ENCODE measurements around the gene PLAA.

PLAA gene

DNA sequence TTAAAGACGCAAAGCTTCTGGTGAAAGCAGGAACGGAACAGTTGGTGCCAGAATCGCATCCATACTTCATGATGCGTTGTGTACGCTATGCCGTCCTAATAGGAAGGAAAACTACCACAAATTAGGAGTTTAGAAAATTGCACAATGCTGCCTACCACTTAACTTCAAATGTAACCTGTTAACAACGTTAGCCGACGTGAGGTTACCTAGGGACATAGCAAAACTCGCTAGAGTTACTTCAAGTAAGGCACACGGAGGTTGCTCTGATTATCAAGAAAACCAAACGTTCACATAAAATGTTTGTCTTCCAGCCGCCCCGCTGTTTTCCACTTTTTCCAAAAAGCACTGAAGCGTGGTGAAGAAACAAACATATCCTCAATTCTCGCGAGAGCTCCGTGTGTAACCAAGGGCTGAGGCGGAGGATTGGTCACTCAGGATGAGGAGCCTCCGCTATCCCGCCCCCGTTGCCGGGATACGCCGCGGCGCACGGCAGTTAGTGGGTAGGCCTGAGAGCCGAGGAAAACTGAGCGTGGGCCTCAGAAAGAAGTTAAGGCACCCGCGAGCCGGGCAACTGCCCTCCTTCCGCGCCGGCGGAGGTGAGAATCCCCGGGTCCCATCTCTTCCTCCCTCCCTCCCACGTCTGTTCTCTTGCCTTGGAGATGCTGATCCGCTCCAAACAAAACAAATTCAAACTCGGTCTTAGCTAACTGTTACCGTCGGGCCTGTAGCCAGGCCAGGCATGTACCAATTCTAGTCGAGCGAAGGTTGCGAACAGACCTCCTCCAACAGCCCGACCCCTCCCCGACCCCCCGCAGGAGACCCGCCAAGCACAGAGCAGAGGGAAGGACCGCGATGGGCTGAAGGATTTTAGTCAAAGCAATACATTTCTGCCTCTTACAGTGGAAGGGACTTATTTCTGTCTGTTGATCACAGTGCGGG, 9.1 kb upstream of the PLAA start, which contains the start of gene IFT74:
Gene IFT74, plus strand, starts transcription at position 492 of the 939 bp plus-strand sequence. CDS start 5,556 bp downstream, outside the sequence.
- no peak for TF ChIP-seq SIN3A (IDR thresholded peaks at IDR 0.05; ENCODE audit: borderline replicate concordance, insufficient read depth, low read length)
- TF ChIP-seq POLR2AphosphoS5 (IDR thresholded peaks at IDR 0.05; ENCODE audit: low read depth, low read length): peak; percentile 54

DNA sequence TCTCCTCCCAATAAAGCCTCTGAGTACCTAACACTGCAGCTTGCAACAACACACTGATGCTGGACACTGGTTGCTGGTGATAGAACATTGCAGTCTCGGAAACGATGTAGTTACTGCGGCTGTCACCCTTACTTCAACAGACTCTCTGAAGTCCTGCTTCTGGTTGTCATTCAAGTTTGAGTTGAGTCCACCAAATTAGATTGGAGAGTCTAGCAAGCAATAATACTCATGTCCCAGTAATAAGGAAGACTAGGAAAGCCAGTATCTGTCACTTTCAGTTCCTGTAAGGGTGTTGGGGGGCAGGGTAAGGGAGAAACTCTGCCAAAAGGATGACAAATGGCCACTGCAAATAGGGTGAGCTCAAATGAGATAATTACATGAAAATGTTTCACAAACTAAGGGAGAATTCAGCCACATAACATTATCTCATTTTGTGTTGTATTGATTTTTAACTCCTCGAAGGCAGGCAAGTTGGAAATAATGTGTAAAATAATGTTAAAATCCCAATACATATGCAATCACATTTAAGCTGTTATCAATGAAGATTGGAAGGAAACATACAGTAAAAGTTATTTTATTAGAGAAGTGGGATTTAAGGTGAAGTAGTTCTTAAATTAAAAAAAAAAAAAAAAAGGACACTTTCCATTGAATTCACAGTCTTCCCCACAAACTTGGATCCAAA, 8.3 kb upstream of the PLAA start:
- TF ChIP-seq TAF1 (IDR thresholded peaks at IDR 0.05; ENCODE audit: borderline replicate concordance, insufficient read depth, low read length) (no peak), POLR2AphosphoS5 (IDR thresholded peaks at IDR 0.05; ENCODE audit: low read depth, low read length) (no peak), SIN3A (IDR thresholded peaks at IDR 0.05; ENCODE audit: borderline replicate concordance, insufficient read depth, low read length) (no peak), FOXP2 (optimal IDR thresholded peaks at IDR 0.05; ENCODE audit: borderline replicate concordance, extremely low read depth, extremely low read length, insufficient read depth) (no peak)
- TF ChIP-seq, protein P1, sequence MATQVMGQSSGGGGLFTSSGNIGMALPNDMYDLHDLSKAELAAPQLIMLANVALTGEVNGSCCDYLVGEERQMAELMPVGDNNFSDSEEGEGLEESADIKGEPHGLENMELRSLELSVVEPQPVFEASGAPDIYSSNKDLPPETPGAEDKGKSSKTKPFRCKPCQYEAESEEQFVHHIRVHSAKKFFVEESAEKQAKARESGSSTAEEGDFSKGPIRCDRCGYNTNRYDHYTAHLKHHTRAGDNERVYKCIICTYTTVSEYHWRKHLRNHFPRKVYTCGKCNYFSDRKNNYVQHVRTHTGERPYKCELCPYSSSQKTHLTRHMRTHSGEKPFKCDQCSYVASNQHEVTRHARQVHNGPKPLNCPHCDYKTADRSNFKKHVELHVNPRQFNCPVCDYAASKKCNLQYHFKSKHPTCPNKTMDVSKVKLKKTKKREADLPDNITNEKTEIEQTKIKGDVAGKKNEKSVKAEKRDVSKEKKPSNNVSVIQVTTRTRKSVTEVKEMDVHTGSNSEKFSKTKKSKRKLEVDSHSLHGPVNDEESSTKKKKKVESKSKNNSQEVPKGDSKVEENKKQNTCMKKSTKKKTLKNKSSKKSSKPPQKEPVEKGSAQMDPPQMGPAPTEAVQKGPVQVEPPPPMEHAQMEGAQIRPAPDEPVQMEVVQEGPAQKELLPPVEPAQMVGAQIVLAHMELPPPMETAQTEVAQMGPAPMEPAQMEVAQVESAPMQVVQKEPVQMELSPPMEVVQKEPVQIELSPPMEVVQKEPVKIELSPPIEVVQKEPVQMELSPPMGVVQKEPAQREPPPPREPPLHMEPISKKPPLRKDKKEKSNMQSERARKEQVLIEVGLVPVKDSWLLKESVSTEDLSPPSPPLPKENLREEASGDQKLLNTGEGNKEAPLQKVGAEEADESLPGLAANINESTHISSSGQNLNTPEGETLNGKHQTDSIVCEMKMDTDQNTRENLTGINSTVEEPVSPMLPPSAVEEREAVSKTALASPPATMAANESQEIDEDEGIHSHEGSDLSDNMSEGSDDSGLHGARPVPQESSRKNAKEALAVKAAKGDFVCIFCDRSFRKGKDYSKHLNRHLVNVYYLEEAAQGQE (IDR thresholded peaks at IDR 0.05; ENCODE audit: insufficient read depth in 1 of 2, low read depth in 2 of 2, low read length in 2 of 2): no peak

DNA sequence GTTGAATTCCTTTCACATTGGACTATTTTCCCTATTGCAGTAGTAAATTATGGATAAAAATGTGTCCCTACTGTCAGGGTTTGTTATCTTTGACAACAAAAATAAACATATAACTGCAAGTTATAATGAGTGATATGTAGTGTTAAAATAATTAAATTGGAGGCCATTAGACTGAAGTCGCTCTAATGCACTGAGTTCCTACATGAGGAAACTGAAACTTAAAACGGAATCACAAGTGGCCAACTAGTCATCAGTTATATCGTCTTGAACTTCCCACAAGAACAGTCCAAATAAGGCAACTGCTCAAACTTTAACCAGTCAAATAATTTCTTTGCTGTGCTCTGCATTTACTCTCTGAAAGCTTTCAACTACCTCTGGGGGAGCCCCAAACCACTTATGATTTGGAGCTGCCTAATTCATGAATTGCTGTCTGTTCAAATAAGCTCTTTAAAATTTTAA, 7.0 kb upstream of the PLAA start:
- TF ChIP-seq, protein P1 (IDR thresholded peaks at IDR 0.05; ENCODE audit: insufficient read depth in 1 of 2, low read depth in 2 of 2, low read length in 2 of 2): no peak
- TF ChIP-seq POLR2AphosphoS5 (IDR thresholded peaks at IDR 0.05; ENCODE audit: low read depth, low read length): no peak
- TF ChIP-seq FOXP2 (optimal IDR thresholded peaks at IDR 0.05; ENCODE audit: borderline replicate concordance, extremely low read depth, extremely low read length, insufficient read depth): no peak
- no peak for TF ChIP-seq TAF1 (IDR thresholded peaks at IDR 0.05; ENCODE audit: borderline replicate concordance, insufficient read depth, low read length)
- no peak for TF ChIP-seq SIN3A (IDR thresholded peaks at IDR 0.05; ENCODE audit: borderline replicate concordance, insufficient read depth, low read length)

DNA sequence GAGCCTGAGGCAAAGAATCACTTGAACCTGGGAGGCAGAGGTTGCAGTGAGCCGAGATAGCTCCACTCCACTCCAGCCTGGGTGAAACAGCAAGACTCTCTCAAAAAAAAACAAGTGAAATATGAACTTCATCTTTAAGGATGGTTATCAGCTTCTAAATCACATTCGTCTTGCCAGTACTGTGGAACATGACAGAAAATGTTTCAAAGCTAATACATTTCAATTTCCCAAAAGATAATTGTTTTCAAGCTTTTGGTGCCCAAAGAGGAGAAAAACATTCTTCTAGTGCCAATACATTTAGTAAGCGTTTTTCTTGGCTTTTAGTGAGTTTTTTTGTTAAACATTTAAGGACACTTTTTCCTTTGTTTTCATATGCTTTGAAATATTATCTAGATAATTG, 4.8 kb upstream of the PLAA start:
- TF ChIP-seq POLR2AphosphoS5 (IDR thresholded peaks at IDR 0.05; ENCODE audit: low read depth, low read length): no peak
- no peak for TF ChIP-seq FOXP2 (optimal IDR thresholded peaks at IDR 0.05; ENCODE audit: borderline replicate concordance, extremely low read depth, extremely low read length, insufficient read depth)
- TF ChIP-seq, protein P1 (IDR thresholded peaks at IDR 0.05; ENCODE audit: insufficient read depth in 1 of 2, low read depth in 2 of 2, low read length in 2 of 2): no peak

DNA sequence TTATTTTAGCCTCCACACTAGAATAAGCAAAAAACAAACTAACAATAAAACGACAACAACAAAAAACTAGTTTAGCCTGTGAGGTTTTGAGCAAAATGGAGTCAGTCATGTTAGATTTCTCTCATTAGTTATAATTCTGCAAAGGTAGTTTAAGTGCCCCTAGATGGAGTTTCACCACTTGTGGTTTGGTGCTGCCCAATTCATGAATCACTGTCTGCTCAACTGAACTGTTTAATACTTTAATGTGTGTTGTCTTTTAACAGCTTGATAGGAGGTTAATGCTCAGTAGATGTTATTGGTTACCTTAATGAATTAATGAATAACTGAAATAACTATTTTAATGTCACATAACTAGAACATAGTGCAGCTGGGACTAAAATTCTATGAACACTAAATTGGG, 3.5 kb upstream of the PLAA start:
- no peak for TF ChIP-seq SIN3A (IDR thresholded peaks at IDR 0.05; ENCODE audit: borderline replicate concordance, insufficient read depth, low read length)

DNA sequence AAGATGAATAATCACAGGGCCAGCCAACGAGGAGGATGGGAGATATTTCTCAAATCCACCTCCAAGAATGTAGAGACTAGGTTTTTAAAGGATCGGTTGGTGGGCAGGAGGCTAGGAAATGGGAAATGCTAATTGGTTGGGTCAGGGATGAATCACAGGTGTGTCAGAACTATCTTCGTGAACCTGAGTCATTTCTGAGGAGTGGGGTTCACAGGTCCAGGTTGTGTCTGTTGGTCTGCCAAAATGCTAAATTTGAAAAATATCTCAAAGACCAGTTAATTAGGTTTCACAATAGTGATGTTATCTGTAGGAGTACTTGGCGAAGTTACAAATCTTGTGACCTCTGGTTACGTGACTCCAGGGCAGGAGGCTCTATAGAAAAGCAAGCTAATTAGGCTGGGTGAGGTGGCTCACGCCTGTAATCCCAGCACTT, 2.6 kb upstream of the PLAA start:
- TF ChIP-seq SIN3A (IDR thresholded peaks at IDR 0.05; ENCODE audit: borderline replicate concordance, insufficient read depth, low read length) (no peak), POLR2AphosphoS5 (IDR thresholded peaks at IDR 0.05; ENCODE audit: low read depth, low read length) (no peak), TAF1 (IDR thresholded peaks at IDR 0.05; ENCODE audit: borderline replicate concordance, insufficient read depth, low read length) (no peak), FOXP2 (optimal IDR thresholded peaks at IDR 0.05; ENCODE audit: borderline replicate concordance, extremely low read depth, extremely low read length, insufficient read depth) (no peak)
- TF ChIP-seq, protein P1 (IDR thresholded peaks at IDR 0.05; ENCODE audit: insufficient read depth in 1 of 2, low read depth in 2 of 2, low read length in 2 of 2): no peak

All from PFSK-1 (cell line).